Right lung (tissue), 5 donors: Measurements from ENCODE around the gene CSTPP1. TPM values are rescaled to one million over a fixed set of nuclear protein-coding genes. Genes with fewer than 3 reads are reported as not detected.

ENCODE experiments used
- DNase-seq, 2 donors: peaks; one replicate each; pipeline ENCODE4 v3.0.0-alpha.2; 2013
- polyA plus RNA-seq, 5 donors: library from polyadenylated mRNA; unstranded; fragments of 120-200 nt; gene quantifications; one replicate each; pipeline versions ENCODE4 v1.2.1 to v1.2.3, GENCODE V29; 2013; ENCODE audit warnings: inconsistent platforms in 1 of 5, low replicate concordance in 1 of 5; ENCODE audit not compliant: insufficient read length in 5 of 5, insufficient read depth in 1 of 5

CSTPP1 gene
- polyA plus RNA-seq, 5 donors: 43.7 to 52.7 (median 50.9) TPM

DNA sequence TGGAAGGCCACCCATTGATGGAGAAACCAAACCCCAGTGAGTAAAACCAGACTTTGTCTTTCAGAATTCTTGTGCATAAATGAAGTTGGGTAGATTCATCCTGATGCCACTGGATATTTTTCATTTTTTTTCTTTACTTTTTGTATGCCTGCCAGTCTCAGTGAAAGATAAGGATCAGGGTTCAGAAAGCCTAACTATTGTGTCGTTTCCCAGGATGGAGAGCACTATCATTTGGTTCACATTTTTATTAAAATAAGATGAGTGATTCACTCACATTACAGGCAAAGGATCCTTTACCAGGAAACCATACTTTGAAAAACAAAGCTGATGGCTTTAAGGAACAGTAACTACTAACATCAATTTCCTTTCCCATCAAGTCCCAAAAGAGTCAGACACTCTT lies 188.1 kb downstream of the CSTPP1 start:
- DNase-seq: no peak

- DNase-seq: no peak
Observed at GRCh38 chr11:47125083-47125482, 188.5 kb downstream of the CSTPP1 start.

- DNase-seq: no peak
Observed at GRCh38 chr11:47127213-47127612, 190.7 kb downstream of the CSTPP1 start.

DNA sequence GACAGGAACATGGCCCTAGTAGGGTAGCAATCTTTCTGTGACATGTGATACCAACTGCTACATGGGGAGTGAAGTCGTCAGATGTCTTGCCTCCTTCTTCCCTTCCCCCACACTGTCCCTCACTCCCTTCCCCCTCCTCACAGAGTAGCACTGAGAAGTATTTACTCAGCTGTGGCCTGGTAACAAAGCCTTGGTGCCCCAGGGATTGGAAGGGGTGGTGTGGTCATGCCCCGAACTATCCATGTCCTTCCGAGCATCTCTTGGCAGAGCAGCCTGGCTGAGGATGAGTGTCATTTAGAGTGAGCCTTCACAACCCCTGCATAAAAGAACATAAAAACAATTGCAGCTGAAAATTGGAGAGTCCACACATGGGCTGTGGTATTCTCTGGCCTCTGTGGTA lies 194.0 kb downstream of the CSTPP1 start:
- no peak for DNase-seq

DNA sequence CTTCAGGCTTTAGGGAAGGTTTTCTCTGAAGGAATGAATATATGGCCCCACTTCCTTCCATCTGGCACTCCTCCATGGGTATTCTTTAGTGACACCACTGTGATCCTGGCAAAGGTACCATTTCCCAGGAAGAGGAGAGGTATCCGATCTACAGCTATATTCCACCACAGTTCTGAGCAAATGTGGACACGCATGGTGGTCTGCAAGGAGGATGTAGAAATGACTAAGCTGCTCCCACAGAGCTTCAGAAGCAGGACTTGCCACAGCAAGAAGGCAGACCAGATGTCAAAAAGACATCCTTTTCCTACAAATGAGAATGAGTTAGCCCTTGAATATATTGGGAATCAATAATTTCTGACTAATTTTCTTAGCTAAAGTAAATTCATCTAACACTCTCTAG lies 194.6 kb downstream of the CSTPP1 start:
- no peak for DNase-seq

DNA sequence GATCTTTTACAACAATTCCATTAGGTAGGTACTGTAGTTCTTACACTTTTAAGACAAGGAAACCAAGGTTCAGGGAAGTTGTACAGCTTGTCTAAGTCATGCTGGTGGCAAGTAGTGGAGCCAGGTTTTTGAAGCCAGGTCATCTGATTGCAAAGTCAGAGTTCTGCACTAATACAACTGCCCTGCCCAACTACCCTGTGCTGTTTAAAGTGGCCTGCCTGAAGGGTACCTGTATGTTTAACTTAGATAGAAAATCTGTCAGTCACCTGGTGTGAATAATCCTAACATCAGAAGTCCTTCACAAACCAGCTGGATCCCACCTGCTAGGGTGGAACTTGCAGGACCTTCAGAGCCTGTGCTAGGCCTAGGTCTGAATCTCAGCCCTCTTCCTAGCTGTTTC lies 195.9 kb downstream of the CSTPP1 start:
- DNase-seq: no peak

DNA sequence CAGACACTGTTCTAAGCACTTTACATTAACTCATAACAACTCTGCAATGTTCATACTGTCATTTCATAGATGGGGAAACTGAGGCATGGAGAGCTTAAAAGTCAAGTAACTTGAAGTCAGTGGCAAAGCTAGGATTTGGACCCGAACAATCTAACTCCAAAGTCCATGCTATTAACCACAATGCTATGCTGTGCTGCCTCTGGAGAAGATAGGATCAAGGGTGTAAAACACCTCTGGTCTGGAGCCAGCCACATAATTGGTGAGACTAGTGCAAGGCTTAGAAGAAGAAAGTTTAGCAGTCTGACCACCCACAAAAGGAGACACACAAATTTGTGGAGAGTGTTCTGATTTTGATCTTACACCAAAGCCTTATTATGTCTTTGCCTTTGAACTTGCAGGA lies 196.4 kb downstream of the CSTPP1 start:
- DNase-seq: no peak

DNA sequence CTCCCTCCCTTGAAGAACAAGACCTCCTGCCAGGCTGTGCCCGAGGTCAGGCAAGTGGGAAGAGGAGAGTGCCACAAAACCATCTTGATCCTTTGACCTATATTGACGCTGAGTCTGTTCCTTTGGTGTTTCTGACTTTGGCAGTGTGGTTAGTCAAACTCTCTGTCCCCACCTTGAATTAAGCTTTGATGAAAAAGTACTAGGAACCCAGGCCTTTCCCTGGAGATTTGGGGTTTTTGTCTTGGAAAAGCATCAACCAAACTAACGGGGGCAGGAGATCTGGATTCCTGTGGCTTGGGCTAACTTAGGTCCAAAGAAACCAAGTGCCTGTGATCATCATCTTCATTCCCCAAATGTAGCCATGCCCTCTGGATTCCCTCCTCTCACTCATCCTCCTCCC lies 199.8 kb downstream of the CSTPP1 start:
- no peak for DNase-seq

- DNase-seq: no peak
Observed at GRCh38 chr11:47136921-47137320, 200.4 kb downstream of the CSTPP1 start.

- DNase-seq: no peak
Observed at GRCh38 chr11:47137476-47137875, 200.9 kb downstream of the CSTPP1 start.

- no peak for DNase-seq
Observed at GRCh38 chr11:47139878-47140277, 203.3 kb downstream of the CSTPP1 start.

- DNase-seq: no peak
Observed at GRCh38 chr11:47143322-47143721, 206.8 kb downstream of the CSTPP1 start.

DNA sequence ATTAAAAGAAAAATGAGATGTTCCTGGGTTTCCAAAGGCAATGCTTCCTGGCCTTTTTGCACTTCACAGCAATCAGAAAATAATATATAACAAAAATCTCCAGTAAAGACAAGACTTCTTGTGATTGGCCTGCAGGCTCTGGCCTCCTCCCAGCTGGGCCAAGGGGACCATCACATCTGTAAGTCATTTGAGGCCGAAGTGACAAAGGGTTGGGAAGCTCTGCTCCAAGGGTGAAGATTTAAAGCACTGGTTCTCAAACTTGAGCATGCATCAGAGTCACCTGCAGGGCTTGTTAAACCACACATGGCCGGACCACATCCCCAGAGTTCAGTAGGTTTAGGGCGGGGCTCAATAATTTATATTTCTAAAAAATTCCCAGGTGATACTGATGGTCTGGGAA lies 208.0 kb downstream of the CSTPP1 start:
- no peak for DNase-seq

DNA sequence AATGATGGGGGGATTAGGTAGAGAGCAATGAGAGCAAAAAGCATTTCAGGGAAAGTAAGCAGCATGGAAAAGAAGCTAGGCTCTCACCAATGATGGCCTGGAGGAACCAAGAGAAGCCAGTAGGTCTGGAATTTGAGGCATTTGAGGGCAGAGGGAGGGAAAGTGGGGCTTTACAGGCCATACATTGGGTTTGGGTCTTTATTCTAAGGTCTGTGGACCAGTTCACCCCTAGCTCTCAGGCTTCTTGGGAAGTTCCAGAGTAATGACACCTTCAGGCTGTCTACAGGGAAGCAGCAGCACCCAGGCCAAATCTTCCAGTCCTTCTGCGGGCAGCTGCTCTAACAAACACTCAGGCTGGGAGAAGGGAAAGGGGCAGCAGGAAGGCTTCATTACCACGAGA lies 210.7 kb downstream of the CSTPP1 start:
- no peak for DNase-seq

- no peak for DNase-seq
Observed at GRCh38 chr11:47147681-47148080, 211.1 kb downstream of the CSTPP1 start.

- DNase-seq: no peak
Observed at GRCh38 chr11:47148270-47148669, 211.7 kb downstream of the CSTPP1 start.

GRCh38 chr11:47148903-47149531 lies 212.5 kb downstream of the CSTPP1 start:
- no peak for DNase-seq

- no peak for DNase-seq
Observed at GRCh38 chr11:47149782-47150181, 213.2 kb downstream of the CSTPP1 start.

DNA sequence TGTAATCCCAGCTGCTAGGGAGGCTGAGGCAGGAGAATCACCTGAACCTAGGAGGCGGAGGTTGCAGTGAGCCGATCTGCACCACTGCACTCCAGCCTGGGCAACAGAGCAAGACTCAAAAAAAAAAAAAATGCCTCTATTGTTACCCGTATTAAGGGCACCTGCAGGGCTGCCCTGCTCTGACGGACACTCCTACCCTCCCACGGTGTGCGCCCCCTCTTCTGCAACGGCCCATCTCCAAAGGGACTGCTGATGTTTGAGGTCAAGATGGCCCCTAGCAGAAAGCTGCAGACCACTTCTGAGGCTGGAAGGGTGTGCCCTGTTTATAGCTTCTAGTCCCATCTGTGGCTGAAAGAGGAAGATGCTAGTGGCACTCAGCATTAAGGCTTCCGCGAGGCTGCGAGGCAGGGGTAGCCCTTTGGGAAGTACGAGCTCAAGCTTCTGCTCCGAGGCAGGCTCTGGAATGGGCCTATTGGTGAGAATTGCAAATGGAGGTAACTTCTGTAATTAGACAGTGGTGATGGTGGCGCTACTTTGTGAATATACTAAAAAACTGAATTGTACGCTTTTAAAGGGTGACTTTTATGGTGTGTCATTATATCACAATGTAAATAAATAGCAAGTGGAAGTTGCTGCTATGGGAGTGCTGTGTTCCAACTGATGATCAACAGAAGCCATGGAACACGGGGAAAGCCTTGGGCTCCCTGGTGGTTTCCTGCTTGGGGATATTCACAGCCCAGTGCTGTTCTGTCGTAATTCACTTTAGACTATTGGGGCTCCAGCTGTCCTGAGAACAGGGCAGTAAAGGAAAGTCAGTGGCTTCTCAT lies 215.8 kb downstream of the CSTPP1 start:
- no peak for DNase-seq

DNA sequence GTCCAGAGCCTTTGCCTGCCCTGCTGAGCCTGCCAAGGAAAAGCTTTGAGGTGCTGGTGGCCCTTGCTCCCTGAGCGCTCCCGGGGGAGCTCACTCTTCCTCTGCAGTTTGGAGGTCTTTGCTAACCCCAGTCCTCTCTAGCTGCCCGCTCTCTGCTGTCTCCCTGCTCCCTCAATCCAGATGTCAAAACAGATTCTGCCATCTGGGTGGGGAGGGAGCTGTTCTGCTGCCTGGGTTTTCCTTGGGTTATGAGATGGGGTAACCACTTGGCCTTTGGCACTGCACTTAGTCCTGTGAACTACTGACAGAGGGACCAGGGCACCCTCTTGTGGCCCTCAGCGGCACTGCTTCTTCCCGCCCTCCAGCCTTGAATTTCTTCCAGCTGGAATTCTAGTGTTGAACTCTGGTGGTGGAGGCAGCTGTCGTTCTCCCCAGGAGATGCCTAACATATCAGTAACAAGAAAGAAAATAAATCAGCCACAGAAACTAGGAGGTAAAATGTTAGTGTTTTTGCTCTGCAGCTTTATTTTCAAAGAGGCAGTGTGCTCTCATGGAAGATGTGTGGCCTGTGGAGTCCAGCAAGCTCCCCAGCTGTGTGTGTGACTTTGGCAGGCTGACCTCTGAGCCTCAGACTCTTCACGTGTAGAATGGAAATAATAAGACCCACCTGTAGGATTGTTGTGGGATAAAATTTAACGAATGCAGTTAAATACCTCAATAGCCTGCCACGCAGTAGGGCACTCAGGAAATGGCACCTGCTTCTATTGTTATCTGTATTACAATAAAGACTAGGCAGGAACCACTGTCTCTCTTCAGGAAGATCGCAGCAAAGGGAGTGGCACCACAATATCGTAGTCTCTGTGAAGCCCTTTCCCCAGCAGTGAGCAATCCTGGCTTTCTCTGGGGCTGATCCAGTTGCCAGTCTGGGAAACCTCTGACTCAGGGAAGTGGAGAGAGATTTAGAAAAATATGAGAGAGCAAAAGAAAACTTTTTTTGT lies 216.7 kb downstream of the CSTPP1 start:
- DNase-seq: peak; percentile 81 to 88

DNA sequence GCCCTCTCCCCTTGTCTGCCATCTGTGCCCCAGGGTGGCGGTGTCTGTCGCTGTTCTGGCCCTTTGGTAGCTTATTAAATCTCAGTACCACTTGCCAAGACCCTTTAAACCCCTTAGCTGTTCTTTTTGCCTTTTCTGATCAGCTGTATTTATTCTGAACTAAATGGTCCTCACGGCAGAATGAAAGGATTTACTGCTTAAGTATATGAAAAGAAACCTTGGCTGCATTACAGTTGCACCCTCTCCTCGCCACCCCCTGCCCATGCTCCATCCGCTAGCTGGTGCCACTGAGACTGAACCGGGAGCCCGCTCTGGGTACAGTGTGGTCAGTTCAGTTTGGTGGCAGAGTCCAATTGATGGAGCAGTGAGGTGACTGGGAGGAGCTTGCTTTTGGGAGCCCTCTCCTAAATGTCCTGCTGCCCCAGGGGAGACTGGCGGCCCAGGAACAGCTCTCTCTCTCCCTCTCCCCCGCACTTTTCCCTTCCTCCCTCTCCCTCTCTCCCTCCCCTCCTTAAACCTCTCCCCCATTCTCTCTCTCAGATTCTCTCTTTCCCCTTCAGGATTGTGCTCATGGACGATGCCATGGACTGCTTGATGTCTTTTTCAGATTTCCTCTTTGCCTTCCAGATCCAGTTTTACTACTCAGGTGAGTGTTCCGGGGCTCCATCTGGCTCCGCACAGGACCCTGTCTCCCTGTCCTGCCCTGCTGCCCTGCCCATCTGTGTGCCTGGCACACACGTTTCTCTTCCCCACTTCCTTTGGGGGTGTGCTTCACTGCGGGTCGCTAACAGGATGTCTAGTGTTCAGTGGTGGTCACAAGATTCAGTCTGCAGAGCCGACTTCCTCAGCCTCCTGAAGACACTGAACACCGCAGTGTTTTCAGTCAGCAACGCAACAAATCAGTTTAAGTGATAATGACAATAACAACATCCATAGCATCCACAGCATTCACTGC lies 218.3 kb downstream of the CSTPP1 start:
- no peak for DNase-seq
